Measurements from ENCODE around the gene CLTC.
A peak's percentile ranks its signal among the peaks of the same experiment; 100 is the strongest.
"Not testable (repeated sequence)": the region's sequence is repeated elsewhere in the genome, so short reads cannot be mapped to it uniquely, and the experiment has no call there.

CLTC gene

GRCh38 chr17:59619298-59620063, at the start of gene CLTC:
Gene CLTC, plus strand, starts transcription at chr17:59619895. Its CDS starts 237 bp downstream, at chr17:59620132.
- no peak for TF ChIP-seq GATA1 (IDR thresholded peaks at IDR 0.05; ENCODE audit: low read depth, low read length)
- peak; percentile 99 for TF ChIP-seq POLR2A (IDR thresholded peaks at IDR 0.05; ENCODE audit: low read length)
- DNase-seq = peak; percentile 99 to 100

GRCh38 chr17:59572301-59572924, 47.3 kb upstream of the CLTC start:
- TF ChIP-seq POLR2A (IDR thresholded peaks at IDR 0.05; ENCODE audit: low read length) = no peak
- TF ChIP-seq GATA1 (IDR thresholded peaks at IDR 0.05; ENCODE audit: low read depth, low read length) = no peak
- no peak for DNase-seq

GRCh38 chr17:59584168-59584567, 35.5 kb upstream of the CLTC start:
- DNase-seq = not testable (repeated sequence)

GRCh38 chr17:59600169-59600568, 19.5 kb upstream of the CLTC start:
- no peak for DNase-seq
- no peak for TF ChIP-seq GATA1 (IDR thresholded peaks at IDR 0.05; ENCODE audit: low read depth, low read length)
- no peak for TF ChIP-seq POLR2A (IDR thresholded peaks at IDR 0.05; ENCODE audit: low read length)

GRCh38 chr17:59601130-59601529, 18.6 kb upstream of the CLTC start:
- no peak for TF ChIP-seq GATA1 (IDR thresholded peaks at IDR 0.05; ENCODE audit: low read depth, low read length)
- TF ChIP-seq POLR2A (IDR thresholded peaks at IDR 0.05; ENCODE audit: low read length) = no peak
- no peak for DNase-seq

- TF ChIP-seq POLR2A (IDR thresholded peaks at IDR 0.05; ENCODE audit: low read length) (no peak), GATA1 (IDR thresholded peaks at IDR 0.05; ENCODE audit: low read depth, low read length) (no peak)
- no peak for DNase-seq
Observed at GRCh38 chr17:59607061-59607460, 12.6 kb upstream of the CLTC start.

GRCh38 chr17:59607817-59608403, 11.8 kb upstream of the CLTC start:
- TF ChIP-seq GATA1 (IDR thresholded peaks at IDR 0.05; ENCODE audit: low read depth, low read length) (no peak), POLR2A (IDR thresholded peaks at IDR 0.05; ENCODE audit: low read length) (no peak)
- DNase-seq = peak; percentile 64 to 74

- no peak for TF ChIP-seq GATA1 (IDR thresholded peaks at IDR 0.05; ENCODE audit: low read depth, low read length)
- TF ChIP-seq POLR2A (IDR thresholded peaks at IDR 0.05; ENCODE audit: low read length) = no peak
- no peak for DNase-seq
Observed at GRCh38 chr17:59611503-59611902, 8.2 kb upstream of the CLTC start.

GRCh38 chr17:59616253-59616920, 3.3 kb upstream of the CLTC start:
- DNase-seq = peak; percentile 72 to 79

GRCh38 chr17:59617156-59617732, 2.5 kb upstream of the CLTC start:
- no peak for TF ChIP-seq POLR2A (IDR thresholded peaks at IDR 0.05; ENCODE audit: low read length)
- no peak for TF ChIP-seq GATA1 (IDR thresholded peaks at IDR 0.05; ENCODE audit: low read depth, low read length)

More at GRCh38 chr17:59616253-59616920, 3.3 kb upstream of the CLTC start:
- TF ChIP-seq POLR2A (IDR thresholded peaks at IDR 0.05; ENCODE audit: low read length) = peak; percentile 63
- no peak for TF ChIP-seq GATA1 (IDR thresholded peaks at IDR 0.05; ENCODE audit: low read depth, low read length)

GRCh38 chr17:59619035-59619297, 729 bp upstream of the CLTC start:
- DNase-seq = no peak
- TF ChIP-seq GATA1 (IDR thresholded peaks at IDR 0.05; ENCODE audit: low read depth, low read length) = no peak
- no peak for TF ChIP-seq POLR2A (IDR thresholded peaks at IDR 0.05; ENCODE audit: low read length)

More at GRCh38 chr17:59617156-59617732, 2.5 kb upstream of the CLTC start:
- DNase-seq = peak in 1 of 2 experiments; percentile 67

- no peak for TF ChIP-seq POLR2A (IDR thresholded peaks at IDR 0.05; ENCODE audit: low read length)
- no peak for TF ChIP-seq GATA1 (IDR thresholded peaks at IDR 0.05; ENCODE audit: low read depth, low read length)
- DNase-seq = no peak
Observed at GRCh38 chr17:59620064-59620359, 317 bp downstream of the CLTC start.

GRCh38 chr17:59620518-59621259, 994 bp downstream of the CLTC start:
- peak; percentile 83 for DNase-seq

More at GRCh38 chr17:59620518-59621259, 994 bp downstream of the CLTC start:
- TF ChIP-seq GATA1 (IDR thresholded peaks at IDR 0.05; ENCODE audit: low read depth, low read length) (no peak), POLR2A (IDR thresholded peaks at IDR 0.05; ENCODE audit: low read length) (peak; percentile 34)
